ENCODE data around the gene HOXA9. TPM values are rescaled to one million over a fixed set of nuclear protein-coding genes. Genes with fewer than 3 reads are reported as not detected.

The HOXA9 gene
- polyA plus RNA-seq, 1 of the 3 experiments (the other 2 are of a cell fraction): not detected

DNA sequence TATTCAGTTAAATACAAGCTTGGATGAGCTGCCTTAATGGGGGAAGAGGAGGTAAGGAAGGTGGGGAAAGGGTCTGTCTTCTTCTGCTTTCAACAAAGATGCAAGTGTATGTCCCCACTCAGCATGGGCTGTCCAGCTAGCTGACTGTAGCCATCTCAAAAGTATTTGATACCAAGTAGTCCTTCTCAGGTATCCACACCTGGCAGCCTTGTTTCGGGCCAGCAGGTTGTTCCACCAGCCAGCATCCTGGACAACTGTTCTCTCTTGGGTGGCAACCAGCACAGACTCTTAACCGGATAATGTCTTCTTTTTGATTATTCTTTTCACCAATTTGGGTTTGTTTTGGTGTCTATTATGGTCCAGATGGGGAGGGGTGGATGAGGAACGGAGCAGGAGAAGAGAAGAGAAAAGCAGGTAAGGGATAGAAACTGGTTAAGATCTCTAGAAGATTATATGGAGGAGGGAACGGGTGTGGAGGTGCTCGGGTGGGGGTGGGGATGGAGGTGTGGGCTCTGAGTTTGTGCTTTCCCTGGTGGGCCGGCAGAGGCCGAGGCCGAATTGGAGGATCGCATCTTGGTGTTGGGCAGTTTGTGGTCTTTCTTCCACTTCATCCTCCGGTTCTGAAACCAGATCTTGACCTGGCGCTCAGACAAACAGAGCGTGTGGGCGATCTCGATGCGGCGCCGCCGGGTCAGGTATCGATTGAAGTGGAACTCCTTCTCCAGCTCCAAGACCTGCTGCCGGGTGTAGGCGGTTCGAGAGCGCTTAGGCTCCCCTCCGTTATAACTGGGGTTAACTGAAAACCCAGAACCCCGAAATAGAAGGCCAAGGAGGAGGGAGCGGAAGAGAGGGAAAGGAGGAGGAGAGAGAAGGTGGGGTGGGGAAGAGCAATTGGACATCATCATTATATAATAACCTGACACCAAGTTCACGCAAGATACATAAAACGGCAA lies 36.3 kb downstream of the HOXA9 start:
- ChIA-PET POLR2A (no interaction called here), CTCF (interaction anchor here (1.2 to 3.4 kb wide), 2 partner anchors 33 to 449 kb away, joined by 3 to 18 read pairs; no protein-coding TSS in a partner anchor)
- TF ChIP-seq RAD21 (IDR thresholded peaks at IDR 0.05; ENCODE audit: low read length): no peak
- TF ChIP-seq, protein P1, sequence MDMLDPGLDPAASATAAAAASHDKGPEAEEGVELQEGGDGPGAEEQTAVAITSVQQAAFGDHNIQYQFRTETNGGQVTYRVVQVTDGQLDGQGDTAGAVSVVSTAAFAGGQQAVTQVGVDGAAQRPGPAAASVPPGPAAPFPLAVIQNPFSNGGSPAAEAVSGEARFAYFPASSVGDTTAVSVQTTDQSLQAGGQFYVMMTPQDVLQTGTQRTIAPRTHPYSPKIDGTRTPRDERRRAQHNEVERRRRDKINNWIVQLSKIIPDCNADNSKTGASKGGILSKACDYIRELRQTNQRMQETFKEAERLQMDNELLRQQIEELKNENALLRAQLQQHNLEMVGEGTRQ (IDR thresholded peaks at IDR 0.05; ENCODE audit: borderline replicate concordance, low read depth, low read length): no peak
- no peak for TF ChIP-seq GATA2 (CRISPR knock-in tag; IDR thresholded peaks at IDR 0.05)
- no peak for TF ChIP-seq SIN3A (IDR thresholded peaks at IDR 0.05; ENCODE audit: borderline replicate concordance, low read depth, low read length)
- no peak for TF ChIP-seq TAF1 (IDR thresholded peaks at IDR 0.05; ENCODE audit: borderline replicate concordance, low read depth, low read length)
- no peak for TF ChIP-seq RCOR1 (IDR thresholded peaks at IDR 0.05; ENCODE audit: low read length)
- TF ChIP-seq CHD2 (IDR thresholded peaks at IDR 0.05; ENCODE audit: low read length, partially characterized antibody): no peak
- TF ChIP-seq RXRA (IDR thresholded peaks at IDR 0.05; ENCODE audit: borderline replicate concordance, low read depth): no peak
- TF ChIP-seq, protein P2, sequence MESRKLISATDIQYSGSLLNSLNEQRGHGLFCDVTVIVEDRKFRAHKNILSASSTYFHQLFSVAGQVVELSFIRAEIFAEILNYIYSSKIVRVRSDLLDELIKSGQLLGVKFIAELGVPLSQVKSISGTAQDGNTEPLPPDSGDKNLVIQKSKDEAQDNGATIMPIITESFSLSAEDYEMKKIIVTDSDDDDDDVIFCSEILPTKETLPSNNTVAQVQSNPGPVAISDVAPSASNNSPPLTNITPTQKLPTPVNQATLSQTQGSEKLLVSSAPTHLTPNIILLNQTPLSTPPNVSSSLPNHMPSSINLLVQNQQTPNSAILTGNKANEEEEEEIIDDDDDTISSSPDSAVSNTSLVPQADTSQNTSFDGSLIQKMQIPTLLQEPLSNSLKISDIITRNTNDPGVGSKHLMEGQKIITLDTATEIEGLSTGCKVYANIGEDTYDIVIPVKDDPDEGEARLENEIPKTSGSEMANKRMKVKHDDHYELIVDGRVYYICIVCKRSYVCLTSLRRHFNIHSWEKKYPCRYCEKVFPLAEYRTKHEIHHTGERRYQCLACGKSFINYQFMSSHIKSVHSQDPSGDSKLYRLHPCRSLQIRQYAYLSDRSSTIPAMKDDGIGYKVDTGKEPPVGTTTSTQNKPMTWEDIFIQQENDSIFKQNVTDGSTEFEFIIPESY (IDR thresholded peaks at IDR 0.05; ENCODE audit: borderline replicate concordance, low read depth): no peak
- no peak for TF ChIP-seq FOXM1 (IDR thresholded peaks at IDR 0.05; ENCODE audit: low read depth)
- TF ChIP-seq, protein P3, sequence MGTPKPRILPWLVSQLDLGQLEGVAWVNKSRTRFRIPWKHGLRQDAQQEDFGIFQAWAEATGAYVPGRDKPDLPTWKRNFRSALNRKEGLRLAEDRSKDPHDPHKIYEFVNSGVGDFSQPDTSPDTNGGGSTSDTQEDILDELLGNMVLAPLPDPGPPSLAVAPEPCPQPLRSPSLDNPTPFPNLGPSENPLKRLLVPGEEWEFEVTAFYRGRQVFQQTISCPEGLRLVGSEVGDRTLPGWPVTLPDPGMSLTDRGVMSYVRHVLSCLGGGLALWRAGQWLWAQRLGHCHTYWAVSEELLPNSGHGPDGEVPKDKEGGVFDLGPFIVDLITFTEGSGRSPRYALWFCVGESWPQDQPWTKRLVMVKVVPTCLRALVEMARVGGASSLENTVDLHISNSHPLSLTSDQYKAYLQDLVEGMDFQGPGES (IDR thresholded peaks at IDR 0.05; ENCODE audit: low read depth, low read length): no peak
- TF ChIP-seq TCF12 (IDR thresholded peaks at IDR 0.05): no peak
- no peak for TF ChIP-seq EZH2phosphoT487 (IDR thresholded peaks at IDR 0.05; ENCODE audit: borderline replicate concordance, low read depth)
- TF ChIP-seq YY1 (IDR thresholded peaks at IDR 0.05; ENCODE audit: low read depth): no peak
- no peak for TF ChIP-seq FOSL2 (IDR thresholded peaks at IDR 0.05; ENCODE audit: borderline replicate concordance, low read depth)
- TF ChIP-seq, protein P4, sequence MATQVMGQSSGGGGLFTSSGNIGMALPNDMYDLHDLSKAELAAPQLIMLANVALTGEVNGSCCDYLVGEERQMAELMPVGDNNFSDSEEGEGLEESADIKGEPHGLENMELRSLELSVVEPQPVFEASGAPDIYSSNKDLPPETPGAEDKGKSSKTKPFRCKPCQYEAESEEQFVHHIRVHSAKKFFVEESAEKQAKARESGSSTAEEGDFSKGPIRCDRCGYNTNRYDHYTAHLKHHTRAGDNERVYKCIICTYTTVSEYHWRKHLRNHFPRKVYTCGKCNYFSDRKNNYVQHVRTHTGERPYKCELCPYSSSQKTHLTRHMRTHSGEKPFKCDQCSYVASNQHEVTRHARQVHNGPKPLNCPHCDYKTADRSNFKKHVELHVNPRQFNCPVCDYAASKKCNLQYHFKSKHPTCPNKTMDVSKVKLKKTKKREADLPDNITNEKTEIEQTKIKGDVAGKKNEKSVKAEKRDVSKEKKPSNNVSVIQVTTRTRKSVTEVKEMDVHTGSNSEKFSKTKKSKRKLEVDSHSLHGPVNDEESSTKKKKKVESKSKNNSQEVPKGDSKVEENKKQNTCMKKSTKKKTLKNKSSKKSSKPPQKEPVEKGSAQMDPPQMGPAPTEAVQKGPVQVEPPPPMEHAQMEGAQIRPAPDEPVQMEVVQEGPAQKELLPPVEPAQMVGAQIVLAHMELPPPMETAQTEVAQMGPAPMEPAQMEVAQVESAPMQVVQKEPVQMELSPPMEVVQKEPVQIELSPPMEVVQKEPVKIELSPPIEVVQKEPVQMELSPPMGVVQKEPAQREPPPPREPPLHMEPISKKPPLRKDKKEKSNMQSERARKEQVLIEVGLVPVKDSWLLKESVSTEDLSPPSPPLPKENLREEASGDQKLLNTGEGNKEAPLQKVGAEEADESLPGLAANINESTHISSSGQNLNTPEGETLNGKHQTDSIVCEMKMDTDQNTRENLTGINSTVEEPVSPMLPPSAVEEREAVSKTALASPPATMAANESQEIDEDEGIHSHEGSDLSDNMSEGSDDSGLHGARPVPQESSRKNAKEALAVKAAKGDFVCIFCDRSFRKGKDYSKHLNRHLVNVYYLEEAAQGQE (IDR thresholded peaks at IDR 0.05; ENCODE audit: low read depth, low read length): no peak
- H3K27ac ChIP-seq (ENCODE audit: low read depth in 2 of 2, low read length in 1 of 2): no peak overlapping the region
- H3K4me2 ChIP-seq: no peak overlapping the region
- H2AFZ ChIP-seq (ENCODE audit: low read depth): no peak overlapping the region
- H3K27me3 ChIP-seq (ENCODE audit: insufficient read depth): peaks cover 88% of the 10 kb centered on the region
- H4K20me1 ChIP-seq (ENCODE audit: insufficient read depth): no peaks in the 10 kb centered on the region
- WGBS (ENCODE audit: low lambda C conversion rate): 40% methylated on average over 28 of the region's 28 CpGs
- DNase-seq: no peak
- H3K4me3 ChIP-seq (ENCODE audit: low read depth in 2 of 2, low read length in 1 of 2): no peak overlapping the region
- no peaks in the 10 kb centered on the region for H3K9me3 ChIP-seq
- no peaks in the 10 kb centered on the region for H3F3A ChIP-seq (replicated peaks; ENCODE audit: insufficient read depth)
- peaks cover 0 to 4% of the 10 kb centered on the region in 2 experiments; a peak in 1 of 4 replicates for H3K4me1 ChIP-seq (ENCODE audit: control insufficient read depth in 1 of 2, insufficient read depth in 2 of 2, low read depth in 1 of 2, low read length in 1 of 2)
- no peaks in the 10 kb centered on the region for H3K9me2 ChIP-seq
- H3K36me3 ChIP-seq (replicated peaks in 1 of 2; ENCODE audit: control insufficient read depth in 1 of 2, insufficient read depth in 2 of 2, low read length in 1 of 2): no peaks in the 10 kb centered on the region
- H3K9ac ChIP-seq: no peak overlapping the region
- H3K79me2 ChIP-seq (ENCODE audit: insufficient read depth): no peaks in the 10 kb centered on the region
